ENCODE results near the gene LCTL.

The LCTL gene

DNA sequence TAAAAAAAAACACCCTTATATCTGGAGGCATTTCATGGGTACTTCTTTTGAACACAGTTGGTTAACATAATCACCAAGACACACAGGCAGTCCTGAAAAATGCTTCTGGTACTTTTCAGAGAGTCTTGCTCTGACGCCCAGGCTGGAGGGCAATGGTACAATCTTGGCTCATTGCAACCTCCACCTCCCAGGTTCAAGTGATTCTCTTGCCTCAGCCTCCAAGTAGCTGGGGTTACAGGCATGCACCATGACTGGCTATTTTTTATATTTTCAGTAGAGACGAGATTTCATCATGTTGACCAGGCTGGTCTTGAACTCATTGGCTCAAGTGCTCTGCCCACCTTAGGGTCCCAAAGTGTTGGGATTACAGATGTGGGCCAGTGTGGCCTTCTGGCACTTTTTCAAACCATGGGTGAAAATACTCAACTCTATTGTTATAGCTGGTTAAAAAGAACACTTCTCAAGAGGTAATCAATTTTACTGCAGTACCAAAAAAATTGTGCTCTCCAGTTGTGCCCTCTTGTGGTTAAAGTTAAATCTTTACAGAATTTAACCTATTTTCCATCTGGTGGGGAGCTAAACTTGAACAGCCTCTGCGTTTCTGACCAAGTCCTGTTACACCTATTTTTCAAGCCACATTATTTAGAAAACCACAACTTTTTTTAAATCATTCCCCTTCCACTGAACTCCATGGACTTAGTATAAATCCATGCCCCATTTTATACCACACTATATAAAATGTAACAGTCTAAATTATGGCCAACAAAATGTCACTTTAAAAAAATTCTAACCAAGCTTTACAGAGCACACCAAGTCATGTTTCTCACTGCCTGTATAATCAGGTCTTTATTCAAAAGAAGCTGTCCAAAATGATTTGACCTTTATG, 67.1 kb downstream of the LCTL start:
- no peak for DNase-seq
